Neural cell (in vitro differentiated cells): ENCODE measurements around the gene HMGCS2.

Source experiments
- EZH2 ChIP-seq: fragments of 200-600, 300-800 bp; shearing (Covaris generic), sonication (generic); IDR thresholded peaks from 2 replicates; pipeline ENCODE4 v1.6.1; 2014; ENCODE audit warnings: antibody characterized with exemption, low read length, borderline replicate concordance, mild to moderate bottlenecking; ENCODE audit not compliant: insufficient read depth, poor library complexity, severe bottlenecking
- REST ChIP-seq: IDR thresholded peaks from 2 replicates; pipeline ENCODE4 v1.6.1; 2012; ENCODE audit warnings: borderline replicate concordance

DNA sequence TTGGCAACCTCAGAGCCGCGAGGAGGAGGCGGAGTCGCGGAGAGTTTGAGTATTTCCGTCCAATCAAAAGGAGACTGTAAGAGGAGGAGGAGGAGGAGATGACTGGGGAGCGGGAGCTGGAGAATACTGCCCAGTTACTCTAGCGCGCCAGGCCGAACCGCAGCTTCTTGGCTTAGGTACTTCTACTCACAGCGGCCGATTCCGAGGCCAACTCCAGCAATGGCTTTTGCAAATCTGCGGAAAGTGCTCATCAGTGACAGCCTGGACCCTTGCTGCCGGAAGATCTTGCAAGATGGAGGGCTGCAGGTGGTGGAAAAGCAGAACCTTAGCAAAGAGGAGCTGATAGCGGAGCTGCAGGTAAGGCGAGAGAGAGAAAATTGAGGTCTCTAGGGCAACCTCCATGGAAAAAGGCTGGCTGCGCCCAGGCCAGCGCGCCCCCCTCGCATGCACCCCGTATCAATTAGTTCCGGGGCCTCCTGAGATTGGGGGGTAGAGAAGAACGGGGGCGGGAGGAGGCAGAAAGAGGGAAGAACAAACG is 56.8 kb downstream of the HMGCS2 start, which contains the start of gene PHGDH:
- TF ChIP-seq REST (no peak), EZH2 (no peak)
